HFF-Myc (cell line): ENCODE measurements around the gene SLC39A7.

Source experiments
- DNase-seq: peaks from one replicate; pipeline ENCODE4 v3.0.0-alpha.2; 2011; ENCODE audit warnings: low read depth; ENCODE audit errors: extremely low read depth
- H3K4me3 ChIP-seq: replicated peaks from 2 replicates; pipeline ENCODE4 v1.5.1; 2011; ENCODE audit warnings: low read depth, mild to moderate bottlenecking, control low read depth, low read length
- TF ChIP-seq, protein P1 (sequence below): IDR thresholded peaks from 2 replicates; pipeline ENCODE4 v1.5.1; 2012; ENCODE audit warnings: mild to moderate bottlenecking, low read depth, low read length, control low read depth; ENCODE audit errors: missing control alignments

Gene SLC39A7

DNA sequence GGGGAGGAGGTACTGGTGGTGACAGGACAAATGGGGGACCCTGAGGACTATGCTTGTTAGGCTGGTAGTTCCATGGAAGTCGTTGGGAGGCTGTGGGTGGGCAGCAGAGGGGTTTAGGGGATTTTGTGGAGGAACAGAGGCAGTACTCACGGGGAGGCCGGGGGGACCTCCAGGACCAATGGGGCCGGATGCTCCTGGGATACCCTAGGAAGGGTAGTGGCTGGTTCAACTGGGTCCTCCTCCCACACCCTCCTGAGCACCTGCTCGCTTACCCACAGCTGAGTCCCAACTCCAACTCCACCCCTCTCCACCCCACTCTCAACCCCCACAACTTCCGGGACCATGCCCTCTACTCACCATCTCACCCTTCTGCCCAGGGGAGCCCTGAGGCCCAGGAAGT, 34.3 kb upstream of the SLC39A7 start:
- DNase-seq, result no peak
- TF ChIP-seq, protein P1, sequence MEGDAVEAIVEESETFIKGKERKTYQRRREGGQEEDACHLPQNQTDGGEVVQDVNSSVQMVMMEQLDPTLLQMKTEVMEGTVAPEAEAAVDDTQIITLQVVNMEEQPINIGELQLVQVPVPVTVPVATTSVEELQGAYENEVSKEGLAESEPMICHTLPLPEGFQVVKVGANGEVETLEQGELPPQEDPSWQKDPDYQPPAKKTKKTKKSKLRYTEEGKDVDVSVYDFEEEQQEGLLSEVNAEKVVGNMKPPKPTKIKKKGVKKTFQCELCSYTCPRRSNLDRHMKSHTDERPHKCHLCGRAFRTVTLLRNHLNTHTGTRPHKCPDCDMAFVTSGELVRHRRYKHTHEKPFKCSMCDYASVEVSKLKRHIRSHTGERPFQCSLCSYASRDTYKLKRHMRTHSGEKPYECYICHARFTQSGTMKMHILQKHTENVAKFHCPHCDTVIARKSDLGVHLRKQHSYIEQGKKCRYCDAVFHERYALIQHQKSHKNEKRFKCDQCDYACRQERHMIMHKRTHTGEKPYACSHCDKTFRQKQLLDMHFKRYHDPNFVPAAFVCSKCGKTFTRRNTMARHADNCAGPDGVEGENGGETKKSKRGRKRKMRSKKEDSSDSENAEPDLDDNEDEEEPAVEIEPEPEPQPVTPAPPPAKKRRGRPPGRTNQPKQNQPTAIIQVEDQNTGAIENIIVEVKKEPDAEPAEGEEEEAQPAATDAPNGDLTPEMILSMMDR, result no peak

DNA sequence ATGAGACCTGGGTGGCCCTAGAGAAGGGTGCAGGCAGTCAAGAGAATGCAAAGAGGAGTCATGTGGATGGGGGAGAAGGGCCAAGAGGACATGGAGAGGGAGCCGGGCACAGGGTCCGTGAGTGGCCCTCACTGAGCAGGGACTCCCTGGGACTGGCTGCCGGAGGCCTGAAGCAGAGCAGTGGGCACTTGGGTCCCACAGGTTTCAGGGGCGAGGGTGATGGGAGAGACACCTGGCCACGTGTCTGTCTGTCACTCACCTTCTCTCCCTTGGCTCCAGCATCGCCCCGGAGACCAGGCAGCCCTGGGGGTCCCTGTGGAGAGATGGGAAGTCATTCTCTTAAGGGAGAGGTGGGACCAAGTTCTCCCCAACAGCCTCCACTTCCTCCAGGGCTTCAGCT, 33.9 kb upstream of the SLC39A7 start:
- no peak overlapping the region for H3K4me3 ChIP-seq
- DNase-seq, result no peak
- TF ChIP-seq, protein P1, result no peak

More for the DNA sequence above, 34.3 kb upstream of the SLC39A7 start:
- no peak overlapping the region for H3K4me3 ChIP-seq

DNA sequence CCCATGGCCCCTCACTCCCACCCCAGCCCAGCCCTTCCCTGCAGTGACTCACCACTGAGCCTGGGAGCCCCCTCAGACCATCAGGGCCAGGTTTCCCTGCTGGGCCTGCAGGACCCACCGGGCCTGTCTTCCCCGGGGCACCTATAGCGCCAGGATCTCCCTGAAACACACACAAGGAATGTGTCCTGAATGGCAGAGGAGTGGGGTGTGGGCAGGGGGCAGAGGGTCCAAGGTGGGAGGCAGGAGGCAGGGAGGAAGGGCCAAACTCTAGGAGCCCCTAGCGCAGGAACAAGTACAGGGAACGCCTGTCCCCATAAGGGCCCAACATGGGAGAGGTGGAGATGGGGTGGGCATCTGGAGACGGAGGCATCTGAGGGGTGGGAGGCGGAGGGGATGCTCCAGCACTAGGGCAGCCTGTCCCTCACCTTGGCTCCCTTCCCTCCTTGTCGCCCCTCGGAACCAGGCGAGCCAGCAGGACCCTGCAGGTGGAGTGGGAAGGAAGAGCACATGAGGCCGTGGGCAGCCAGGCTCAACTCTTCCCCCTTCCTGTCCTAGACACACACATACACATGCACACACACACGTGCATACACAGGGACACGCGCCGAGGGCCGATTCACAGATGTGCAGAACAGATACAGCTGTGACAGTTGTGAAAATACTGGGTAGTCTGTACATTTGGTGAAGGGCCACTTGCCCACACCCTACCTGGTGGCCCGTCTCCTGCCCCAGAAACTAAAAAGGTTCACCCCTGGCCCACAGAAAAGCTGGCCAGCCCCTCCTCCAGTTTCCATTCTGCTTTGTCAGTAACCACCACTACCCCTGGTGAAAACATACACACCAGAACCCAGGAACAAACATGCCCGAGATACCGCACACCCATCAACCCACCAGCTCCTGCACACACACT, 33.0 kb upstream of the SLC39A7 start:
- no peak for DNase-seq
- TF ChIP-seq, protein P1, result no peak
- no peak overlapping the region for H3K4me3 ChIP-seq

DNA sequence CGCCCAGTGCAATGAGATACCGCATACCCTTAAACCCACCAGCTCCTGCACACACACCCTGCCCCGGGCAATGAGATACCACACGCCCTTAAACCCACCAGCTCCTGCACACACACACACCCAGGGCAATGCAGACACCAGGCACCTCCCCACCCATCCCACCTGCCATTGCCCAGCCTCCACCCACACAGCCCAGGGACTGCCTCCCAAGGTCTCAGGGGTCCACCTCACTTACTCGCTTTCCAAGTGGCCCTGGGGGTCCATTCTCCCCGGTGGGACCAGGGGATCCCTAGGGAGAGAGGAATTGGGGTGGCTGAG, 32.4 kb upstream of the SLC39A7 start:
- H3K4me3 ChIP-seq, result no peak overlapping the region
- TF ChIP-seq, protein P1, result no peak
- no peak for DNase-seq

DNA sequence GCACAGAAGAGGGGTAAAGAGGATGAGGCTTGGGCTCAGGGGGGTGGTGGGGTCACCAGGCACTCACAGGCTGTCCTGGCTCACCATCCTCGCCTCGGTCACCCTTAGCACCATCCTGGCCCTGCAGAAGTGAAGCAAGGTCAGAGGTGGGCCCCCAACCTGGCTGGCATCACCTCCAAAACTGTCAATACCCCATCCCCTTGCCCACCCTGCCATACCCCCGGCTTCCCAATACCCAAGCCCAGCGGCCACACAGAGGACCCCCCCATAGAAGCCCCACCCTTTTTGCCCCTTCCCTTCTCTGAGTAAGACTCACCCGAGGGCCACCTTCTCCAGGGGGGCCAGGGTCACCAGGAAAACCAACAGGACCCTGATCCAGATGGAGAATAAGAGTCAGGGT, 32.0 kb upstream of the SLC39A7 start:
- TF ChIP-seq, protein P1, result no peak
- DNase-seq, result no peak
- H3K4me3 ChIP-seq, result no peak overlapping the region

DNA sequence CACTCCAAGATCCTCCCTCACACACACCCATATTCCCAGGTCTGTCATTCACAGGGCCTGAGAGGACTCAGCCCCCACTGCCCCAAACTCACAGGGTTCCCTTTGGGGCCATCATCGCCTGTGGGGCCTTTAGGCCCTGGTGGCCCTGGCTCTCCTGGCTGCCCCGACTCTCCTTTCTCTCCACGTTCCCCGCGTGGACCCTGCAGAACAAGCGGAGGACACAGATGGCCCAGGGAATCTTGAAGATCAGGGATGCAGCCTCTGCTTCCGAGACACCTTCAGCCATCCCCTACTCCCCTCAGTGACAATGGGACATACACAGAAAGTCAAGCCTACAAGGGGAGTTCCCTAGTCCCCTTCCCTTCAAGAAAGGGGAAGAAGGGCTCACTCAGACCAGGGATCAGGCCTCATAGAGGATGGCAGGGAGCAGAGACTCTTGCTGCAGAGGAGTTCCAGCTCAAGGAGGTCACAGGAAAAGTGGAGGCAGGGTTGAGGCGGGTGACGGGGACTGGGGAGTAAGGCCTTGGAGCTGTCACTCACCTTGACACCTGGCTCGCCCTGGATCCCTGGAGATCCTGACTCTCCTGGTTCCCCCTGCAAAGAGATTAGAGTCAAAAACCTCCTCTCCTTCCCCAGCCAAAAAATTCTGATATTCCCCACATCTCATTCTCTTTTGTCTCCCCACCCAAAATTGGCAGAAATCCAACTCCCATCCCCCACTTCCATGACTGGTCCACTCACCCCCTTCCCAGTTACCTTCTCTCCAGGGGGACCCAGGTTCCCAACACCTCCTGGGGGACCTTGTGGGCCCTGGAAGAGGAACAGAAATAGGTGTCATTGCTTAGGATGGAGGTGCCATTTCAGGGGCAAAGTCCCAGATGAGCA, 31.1 kb upstream of the SLC39A7 start:
- TF ChIP-seq, protein P1, result no peak
- no peak overlapping the region for H3K4me3 ChIP-seq
- DNase-seq, result no peak
